GM19035 (cell line): ENCODE measurements around the gene DSP.
A peak's percentile ranks its signal among the peaks of the same experiment; 100 is the strongest.

Experiments used
- ATAC-seq: cut with Tn5 transposase; IDR thresholded peaks from one replicate; pipeline ENCODE4 v1.9.1; 2021; ENCODE audit not compliant: unreplicated experiment

The DSP gene

DNA sequence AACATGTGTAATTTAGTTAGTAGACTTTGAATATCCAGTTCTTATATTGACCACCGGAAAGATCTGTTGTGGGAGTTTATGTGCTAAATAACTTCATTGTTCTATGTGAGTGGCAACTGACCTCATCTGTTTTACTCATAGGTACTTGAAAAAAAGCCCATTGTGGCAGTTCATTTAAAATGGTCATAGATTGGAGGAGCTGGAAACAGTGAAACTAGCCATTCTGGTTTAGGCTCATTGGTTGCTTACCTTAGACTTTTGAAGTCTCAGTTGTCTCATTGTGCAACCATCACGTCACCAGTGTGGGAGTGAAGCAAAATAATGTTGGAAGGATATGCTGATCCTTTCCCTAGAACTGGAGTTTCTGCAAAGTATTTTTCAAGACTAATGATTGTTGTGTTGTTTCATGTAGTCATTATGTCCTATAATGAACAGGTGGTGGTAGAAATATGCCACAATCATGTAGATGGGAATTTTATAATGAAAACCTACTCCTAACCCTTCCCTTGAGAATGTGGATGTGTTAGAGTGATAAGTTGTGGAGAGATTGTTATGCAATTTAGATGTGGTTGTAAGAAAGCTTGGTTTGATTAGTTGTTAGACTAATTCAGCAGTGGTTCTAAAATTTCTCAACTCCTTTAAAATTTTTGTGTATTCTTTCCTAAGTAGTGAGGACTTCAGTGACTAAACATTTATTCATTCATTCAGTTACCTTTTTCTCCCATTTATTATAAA is 18.3 kb downstream of the DSP start:
- ATAC-seq: no peak

DNA sequence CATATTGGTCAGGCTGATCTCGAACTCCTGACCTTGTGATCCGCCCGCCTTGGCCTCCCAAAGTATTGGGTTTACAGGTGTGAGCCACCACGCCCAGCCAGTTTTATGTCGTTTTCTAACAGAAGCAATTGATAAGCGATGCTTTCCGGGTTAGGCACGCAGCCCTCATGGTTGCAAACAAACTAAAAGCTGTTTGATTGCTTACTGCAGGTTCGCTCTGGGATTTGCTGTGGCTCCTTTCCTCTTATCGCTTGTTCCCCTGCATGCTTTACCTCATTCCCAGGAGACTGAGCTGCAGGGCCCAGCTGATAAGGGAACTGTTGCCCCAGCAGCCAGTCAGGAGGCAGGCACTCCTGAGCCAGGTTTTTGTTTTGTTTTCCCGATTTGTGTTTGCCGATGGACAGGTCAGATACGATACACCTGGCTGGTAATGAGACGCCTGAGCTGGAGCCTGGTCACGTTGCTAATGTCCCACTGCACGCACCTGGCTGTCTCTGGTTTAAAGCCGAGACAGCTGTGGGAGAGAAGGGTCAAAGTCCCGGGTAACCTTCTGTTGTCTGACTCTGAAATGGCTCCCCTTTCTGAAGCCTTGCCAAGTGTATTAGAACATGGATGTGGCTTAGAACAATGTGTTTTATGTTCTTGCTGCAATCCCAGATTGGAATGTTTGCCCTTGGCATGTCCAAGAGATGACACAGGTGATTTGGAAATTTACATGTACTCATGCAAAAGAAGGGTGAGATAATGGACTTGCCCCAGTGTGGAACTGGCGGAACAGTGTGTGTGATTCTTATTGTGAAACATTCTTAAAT is 19.9 kb downstream of the DSP start:
- no peak for ATAC-seq

DNA sequence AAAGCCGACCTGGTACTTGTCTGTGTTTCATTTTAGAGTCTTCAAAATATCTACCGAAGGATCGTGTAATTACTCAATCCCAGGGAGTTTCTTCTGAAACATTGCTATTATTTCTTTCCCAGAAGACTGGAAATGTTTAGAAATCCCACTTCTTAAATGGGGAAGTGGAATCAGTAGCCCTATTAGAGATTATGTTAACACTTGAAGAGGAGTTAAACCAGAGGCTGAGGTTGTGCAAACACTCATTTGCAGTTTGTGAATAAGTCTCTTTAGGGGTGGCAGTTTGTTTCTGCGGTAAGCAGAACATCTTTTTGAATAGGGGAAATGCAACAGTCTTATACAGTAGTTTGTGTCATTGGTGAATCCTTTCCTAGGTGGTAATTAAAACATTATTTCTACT is 21.3 kb downstream of the DSP start:
- no peak for ATAC-seq

DNA sequence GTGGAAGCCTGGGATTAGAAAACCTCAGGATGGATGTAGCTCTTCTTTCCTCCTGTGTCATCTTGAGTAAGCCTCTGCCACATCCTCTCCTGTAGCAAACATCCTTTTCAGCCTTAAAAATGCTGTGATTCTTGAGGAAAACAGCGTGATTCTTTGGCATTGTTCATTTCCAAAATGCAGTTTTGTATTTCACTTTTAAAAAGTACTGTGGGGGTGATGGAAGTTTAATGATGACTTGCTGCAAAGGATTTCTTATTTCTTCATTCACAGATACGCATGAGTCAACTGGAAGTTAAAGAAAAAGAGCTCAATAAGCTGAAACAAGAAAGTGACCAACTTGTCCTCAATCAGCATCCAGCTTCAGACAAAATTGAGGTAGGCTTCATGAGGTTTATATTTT is 24.6 kb downstream of the DSP start:
- ATAC-seq: no peak

DNA sequence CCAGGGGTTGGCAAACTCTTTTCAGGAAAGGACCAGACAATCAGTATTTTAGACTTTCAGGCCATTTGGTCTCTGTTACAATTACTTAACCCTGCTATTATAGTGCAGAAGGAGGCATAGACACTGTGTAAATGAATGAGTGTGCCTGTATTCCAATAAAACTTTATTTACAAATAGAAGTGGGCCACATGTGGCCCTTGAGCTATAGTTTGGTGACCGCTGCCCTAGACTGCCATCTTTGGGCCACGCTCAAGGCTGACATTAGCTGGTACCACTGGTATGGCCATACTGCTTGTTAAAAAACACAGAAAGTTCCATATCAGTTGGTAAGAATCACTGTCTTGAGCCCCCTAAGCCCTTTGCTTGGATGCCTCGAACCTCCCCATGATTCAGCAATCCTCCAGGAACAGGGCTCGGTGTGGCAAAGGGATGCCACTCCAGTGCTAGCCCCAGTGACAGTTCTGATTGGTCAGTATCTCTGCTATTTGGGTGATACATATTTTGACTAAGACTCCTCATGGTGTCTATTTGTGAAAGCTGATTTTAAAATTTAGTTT is 25.2 kb downstream of the DSP start:
- no peak for ATAC-seq

DNA sequence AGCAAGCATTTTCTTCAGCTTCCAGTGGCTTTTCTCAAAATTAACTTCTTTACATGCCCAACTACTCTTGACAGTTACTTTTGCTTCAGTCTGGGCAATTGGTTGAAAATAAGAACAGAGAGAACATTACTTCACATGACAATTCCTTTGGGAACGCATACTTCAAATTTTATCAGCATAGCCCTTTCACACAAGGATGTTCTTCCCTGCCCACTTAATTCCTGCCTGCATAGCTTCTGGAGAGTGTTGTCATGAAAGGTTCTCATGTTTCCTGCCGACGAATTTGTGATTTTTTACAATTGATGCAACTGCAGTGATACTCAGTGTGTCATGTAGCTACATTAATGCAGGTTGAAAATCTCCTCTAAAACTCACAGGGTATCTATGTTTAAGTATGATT is 26.6 kb downstream of the DSP start:
- no peak for ATAC-seq

DNA sequence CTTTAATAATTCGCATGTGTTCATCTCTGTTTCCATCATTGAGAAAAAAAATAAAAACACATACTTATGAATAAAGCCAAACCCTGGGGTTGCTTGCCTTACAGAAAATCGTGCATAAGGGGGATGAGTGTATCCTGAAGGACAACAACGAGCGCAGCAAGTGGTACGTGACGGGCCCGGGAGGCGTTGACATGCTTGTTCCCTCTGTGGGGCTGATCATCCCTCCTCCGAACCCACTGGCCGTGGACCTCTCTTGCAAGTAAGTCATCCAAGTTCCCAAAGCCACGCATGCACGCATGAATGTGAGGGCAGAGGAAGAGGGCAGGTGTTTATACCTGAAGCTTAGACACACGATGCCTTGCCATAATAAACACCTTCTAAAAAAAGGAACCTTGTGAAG is 27.6 kb downstream of the DSP start:
- no peak for ATAC-seq

DNA sequence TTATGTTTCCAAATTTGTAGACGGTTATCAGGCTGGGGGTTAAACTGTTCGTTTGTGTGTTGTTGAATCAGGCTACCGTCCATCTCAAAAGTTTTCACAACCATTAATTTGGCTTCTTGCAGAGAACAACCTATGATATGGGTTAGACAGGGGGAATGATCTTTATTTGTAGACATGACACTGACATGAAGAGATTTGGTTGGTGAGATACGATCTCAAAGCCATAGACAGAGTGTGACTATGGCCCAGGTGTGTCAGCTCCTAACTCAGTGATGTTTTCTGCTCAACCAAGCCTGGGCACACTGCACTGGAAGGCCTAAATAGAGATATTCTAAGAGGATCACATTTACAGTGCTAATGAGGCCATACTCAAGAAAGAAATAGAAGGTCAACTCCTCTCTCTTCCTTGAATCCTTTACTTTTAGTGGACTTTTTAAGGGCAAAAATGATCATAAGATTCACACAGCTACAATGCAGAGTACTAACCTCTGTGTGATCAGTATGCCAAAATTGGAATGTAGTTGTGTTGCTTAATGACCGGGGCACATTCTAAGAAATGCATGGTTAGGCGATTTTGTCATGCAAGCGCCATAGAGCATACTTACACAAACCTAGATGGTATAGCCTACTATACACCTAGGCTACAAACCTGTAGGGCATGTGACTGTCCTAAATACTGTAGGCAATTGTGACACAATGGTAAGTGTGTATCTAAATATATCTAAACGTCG is 30.9 kb downstream of the DSP start:
- no peak for ATAC-seq

DNA sequence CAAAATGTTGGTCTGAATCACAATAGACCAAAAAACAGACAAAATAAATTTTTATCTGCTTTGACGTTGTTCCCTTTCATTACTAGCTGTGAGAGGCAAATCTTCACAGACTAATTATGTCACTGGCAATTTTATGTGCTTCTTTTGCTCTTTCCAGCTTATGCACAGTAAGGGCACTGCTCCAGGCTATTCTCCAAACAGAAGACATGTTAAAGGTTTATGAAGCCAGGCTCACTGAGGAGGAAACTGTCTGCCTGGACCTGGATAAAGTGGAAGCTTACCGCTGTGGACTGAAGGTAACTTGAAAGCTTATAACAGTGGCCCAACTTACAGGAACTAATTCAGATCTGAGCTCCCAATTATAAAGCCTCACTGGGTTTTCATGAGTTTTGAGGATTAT is 33.0 kb downstream of the DSP start:
- no peak for ATAC-seq

DNA sequence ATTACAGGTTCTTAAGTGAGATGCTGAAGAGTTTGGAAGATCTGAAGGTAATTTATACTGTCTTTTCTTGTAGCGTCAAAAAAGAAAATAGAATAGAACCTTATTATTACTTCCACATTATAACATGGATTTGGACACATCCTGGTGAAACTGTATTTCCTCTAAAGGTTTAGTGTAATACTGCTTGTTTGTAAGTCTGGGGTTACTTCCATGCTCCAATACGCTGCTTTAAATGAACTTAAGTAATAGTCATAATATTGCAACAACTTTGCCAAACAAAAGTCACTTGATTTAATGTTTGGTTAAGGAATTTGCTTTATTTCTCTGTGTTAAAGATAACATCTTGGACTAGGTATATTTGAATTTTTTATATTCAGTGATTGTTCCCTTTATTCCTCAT is 37.0 kb downstream of the DSP start:
- no peak for ATAC-seq

DNA sequence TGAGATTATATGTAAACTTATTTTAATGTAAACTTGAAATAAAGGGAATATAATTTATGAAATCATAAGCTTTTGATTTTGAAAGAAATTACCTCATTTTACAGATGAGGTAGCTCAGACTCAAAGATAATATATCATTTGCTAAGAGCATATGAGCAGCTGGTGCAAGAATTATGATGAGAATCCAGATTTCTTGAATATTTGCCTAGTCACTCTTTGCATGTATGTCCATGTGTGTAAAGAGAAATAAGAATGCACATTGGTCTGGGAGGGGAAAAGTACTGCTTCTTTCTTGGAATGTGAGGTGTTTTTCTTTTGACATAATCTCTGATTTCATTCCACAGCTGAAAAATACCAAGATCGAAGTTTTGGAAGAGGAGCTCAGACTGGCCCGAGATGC is 37.5 kb downstream of the DSP start:
- no peak for ATAC-seq

DNA sequence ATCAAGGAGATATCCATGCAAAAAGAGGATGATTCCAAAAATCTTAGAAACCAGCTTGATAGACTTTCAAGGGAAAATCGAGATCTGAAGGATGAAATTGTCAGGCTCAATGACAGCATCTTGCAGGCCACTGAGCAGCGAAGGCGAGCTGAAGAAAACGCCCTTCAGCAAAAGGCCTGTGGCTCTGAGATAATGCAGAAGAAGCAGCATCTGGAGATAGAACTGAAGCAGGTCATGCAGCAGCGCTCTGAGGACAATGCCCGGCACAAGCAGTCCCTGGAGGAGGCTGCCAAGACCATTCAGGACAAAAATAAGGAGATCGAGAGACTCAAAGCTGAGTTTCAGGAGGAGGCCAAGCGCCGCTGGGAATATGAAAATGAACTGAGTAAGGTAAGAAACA is 38.4 kb downstream of the DSP start:
- no peak for ATAC-seq

DNA sequence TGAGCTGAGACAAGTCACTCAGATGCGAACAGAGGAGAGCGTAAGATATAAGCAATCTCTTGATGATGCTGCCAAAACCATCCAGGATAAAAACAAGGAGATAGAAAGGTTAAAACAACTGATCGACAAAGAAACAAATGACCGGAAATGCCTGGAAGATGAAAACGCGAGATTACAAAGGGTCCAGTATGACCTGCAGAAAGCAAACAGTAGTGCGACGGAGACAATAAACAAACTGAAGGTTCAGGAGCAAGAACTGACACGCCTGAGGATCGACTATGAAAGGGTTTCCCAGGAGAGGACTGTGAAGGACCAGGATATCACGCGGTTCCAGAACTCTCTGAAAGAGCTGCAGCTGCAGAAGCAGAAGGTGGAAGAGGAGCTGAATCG is 39.1 kb downstream of the DSP start:
- no peak for ATAC-seq

DNA sequence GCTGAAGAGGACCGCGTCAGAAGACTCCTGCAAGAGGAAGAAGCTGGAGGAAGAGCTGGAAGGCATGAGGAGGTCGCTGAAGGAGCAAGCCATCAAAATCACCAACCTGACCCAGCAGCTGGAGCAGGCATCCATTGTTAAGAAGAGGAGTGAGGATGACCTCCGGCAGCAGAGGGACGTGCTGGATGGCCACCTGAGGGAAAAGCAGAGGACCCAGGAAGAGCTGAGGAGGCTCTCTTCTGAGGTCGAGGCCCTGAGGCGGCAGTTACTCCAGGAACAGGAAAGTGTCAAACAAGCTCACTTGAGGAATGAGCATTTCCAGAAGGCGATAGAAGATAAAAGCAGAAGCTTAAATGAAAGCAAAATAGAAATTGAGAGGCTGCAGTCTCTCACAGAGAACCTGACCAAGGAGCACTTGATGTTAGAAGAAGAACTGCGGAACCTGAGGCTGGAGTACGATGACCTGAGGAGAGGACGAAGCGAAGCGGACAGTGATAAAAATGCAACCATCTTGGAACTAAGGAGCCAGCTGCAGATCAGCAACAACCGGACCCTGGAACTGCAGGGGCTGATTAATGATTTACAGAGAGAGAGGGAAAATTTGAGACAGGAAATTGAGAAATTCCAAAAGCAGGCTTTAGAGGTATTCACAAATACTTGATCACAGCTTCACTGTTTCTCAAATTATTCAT is 39.6 kb downstream of the DSP start:
- ATAC-seq: no peak

DNA sequence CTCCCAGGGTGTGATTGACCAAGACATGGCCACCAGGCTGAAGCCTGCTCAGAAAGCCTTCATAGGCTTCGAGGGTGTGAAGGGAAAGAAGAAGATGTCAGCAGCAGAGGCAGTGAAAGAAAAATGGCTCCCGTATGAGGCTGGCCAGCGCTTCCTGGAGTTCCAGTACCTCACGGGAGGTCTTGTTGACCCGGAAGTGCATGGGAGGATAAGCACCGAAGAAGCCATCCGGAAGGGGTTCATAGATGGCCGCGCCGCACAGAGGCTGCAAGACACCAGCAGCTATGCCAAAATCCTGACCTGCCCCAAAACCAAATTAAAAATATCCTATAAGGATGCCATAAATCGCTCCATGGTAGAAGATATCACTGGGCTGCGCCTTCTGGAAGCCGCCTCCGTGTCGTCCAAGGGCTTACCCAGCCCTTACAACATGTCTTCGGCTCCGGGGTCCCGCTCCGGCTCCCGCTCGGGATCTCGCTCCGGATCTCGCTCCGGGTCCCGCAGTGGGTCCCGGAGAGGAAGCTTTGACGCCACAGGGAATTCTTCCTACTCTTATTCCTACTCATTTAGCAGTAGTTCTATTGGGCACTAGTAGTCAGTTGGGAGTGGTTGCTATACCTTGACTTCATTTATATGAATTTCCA is 43.9 kb downstream of the DSP start:
- ATAC-seq: no peak

DNA sequence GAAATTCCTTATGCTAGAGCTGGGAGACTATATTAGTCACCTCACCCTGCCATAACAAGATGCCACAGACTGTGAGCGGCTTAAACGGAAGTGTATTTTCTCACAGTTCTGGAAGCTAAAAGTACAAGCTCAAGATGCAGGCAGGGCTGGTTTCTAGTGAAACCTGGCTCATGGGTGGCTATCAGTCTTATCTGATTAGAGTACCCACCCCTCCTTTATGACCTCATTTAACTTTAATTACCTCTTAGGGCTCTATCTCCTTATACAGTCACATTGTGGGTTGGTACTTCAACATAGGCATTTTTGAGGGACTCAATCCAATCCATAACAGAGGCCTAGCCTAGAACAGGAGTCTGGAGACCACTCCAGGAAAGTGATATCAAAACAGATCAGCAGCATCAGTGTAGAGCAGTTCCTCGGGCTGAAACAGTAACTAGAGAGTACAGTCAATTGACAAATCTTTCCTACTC is 46.2 kb downstream of the DSP start:
- no peak for ATAC-seq

DNA sequence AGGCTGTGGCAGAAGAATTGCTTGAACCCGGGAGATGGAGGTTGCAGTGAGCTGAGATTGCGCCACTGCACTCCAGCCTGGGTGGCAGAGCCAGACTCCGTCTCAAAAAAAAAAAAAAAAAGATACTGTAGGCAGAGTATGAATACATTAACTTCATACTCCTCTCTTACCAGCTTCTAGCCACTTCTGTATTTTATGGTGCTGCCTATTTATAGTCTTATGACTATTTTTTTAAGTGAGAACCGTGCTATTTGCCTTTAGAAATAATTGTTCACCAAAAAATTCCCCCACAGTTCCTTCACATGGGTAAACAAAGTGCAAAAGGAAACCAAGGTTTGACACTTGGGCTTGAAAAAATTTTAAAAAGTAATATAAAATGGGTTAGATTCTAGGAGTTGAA is 47.0 kb downstream of the DSP start:
- ATAC-seq: no peak

DNA sequence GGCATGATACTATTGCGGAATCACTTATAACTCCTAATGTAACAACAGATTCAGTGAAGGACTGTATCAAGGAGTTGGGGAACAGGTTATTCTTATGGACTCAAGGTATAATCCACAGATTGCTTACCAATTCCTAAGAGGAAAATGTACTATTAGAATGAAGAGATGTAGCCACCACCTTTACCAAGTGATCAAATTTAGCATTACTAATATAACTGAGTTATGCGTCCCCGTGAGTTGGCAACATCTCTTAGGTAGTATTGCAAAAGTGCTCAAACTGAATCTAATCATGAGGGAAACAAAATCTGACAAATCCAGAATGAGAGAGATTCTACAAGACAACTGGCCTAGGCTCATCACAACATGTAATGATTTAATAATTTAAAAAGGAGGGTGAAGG is 47.8 kb downstream of the DSP start:
- no peak for ATAC-seq

DNA sequence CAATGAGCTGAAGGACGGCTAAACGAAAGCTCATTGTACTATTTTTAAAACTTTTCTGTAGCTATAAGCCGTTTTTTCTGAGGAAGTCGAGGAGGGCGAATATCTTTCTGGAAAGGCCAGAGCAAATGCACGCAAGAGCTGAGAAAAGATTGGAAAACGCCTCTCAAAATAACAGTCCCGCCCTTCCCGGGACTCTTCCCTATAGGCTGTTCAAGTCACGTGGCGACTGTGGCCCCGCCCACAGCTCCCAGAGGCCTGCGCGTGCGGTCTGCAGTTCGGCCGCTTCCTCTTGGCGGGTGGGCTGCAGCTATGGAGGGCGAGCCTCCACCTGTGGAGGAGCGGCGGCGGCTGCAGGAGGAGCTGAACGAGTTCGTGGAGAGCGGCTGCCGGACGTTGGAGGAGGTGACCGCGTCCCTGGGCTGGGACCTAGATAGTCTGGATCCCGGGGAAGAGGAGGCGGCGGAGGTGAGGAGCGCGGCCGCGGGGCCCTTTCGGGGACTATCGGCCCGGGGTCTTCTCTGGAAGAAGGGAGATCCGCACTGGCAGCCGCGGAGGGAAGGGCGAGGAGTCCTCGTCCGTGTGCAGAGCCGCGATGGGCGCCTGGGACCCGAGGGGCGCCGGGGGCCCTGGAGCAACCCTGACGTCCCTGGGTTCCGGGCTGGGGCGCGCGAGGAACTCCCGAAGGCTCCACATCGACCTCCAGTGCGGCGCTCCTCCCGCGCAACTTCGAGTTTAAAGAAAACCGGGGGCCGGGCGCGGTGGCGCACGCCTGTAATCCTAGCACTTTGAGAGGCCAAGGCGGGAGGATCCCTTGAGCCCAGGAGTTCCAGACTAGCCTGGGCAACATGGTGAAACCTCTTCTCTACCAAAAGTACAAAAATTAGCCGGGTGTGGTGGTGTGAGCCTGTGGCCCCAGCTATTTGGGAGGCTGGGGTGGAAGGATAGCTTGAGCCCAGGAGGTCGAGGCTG is 48.8 kb downstream of the DSP start, which contains the start of gene SNRNP48:
SNRNP48 (plus strand) TSS at position 250 of the 969 bp plus-strand sequence; CDS start at position 310, 60 bp downstream.
- ATAC-seq: peak; percentile 100
